Ishikawa (cell line): ENCODE data around the gene DSP.

Experiments used
- MAX ChIP-seq: IDR thresholded peaks from 2 replicates; pipeline ENCODE4 v1.6.1; 2012
- REST ChIP-seq: IDR thresholded peaks from 2 replicates; pipeline ENCODE4 v1.6.1; 2012; ENCODE audit warnings: low read depth, mild to moderate bottlenecking
- TCF12 ChIP-seq: IDR thresholded peaks from 2 replicates; pipeline ENCODE4 v1.6.1; 2012; ENCODE audit warnings: low read depth

GRCh38 chr6:7604506-7604905 lies 63.0 kb downstream of the DSP start:
- TF ChIP-seq TCF12 (no peak), REST (no peak), MAX (no peak)
